CD14-positive monocyte (primary cell): ENCODE measurements around the gene IER3IP1. TPM values are rescaled to one million over a fixed set of nuclear protein-coding genes. Genes with fewer than 3 reads are reported as not detected.
A peak's percentile ranks its signal among the peaks of the same experiment; 100 is the strongest.

Experiments
- DNase-seq, 3 donors: peaks; one replicate each; pipeline ENCODE4 v3.0.0-alpha.2; 2011 to 2022
- H2AFZ ChIP-seq: 2 replicates; pipeline ENCODE4 v1.6.0; 2012; ENCODE audit warnings: mild to moderate bottlenecking, low read depth, low read length, inconsistent platforms; ENCODE audit not compliant: insufficient read depth, poor library complexity, severe bottlenecking
- H3K27ac ChIP-seq, 2 donors: 1 replicate in 1 of 2; 2 replicates in 1 of 2; pipeline ENCODE4 v1.5.1; 2012 to 2013; ENCODE audit warnings: low read length in 2 of 2, control low read depth in 1 of 2, inconsistent platforms in 1 of 2, low read depth in 1 of 2, mild to moderate bottlenecking in 1 of 2
- H3K27me3 ChIP-seq, 2 donors: one replicate each; pipeline versions ENCODE4 v1.6.0 to v1.6.1; 2011 to 2013; ENCODE audit warnings: low read length in 2 of 2; ENCODE audit not compliant: control insufficient read depth in 2 of 2, insufficient read depth in 2 of 2
- H3K36me3 ChIP-seq, 2 donors: replicated peaks in 1 of 2; 1 replicate in 1 of 2; 2 replicates in 1 of 2; pipeline versions ENCODE4 v1.5.1 to v1.6.1; 2012 to 2013; ENCODE audit warnings: low read length in 2 of 2, control low read depth in 1 of 2, inconsistent platforms in 1 of 2, mild to moderate bottlenecking in 1 of 2; ENCODE audit not compliant: insufficient read depth in 2 of 2, control insufficient read depth in 1 of 2
- H3K4me1 ChIP-seq, 2 donors: 1 replicate in 1 of 2; 2 replicates in 1 of 2; pipeline versions ENCODE4 v1.5.1 to v1.6.1; 2012 to 2013; ENCODE audit warnings: low read length in 2 of 2, control low read depth in 1 of 2, inconsistent platforms in 1 of 2, mild to moderate bottlenecking in 1 of 2, moderate library complexity in 1 of 2; ENCODE audit not compliant: insufficient read depth in 2 of 2, control insufficient read depth in 1 of 2
- H3K4me2 ChIP-seq: replicated peaks from 2 replicates; pipeline ENCODE3; 2012; ENCODE audit warnings: low read length, moderate library complexity, mild to moderate bottlenecking; ENCODE audit not compliant: poor library complexity, severe bottlenecking; ENCODE audit errors: extremely low read depth
- H3K4me3 ChIP-seq, 3 experiments: fragments of 200-600 bp in 1 of 3; sonication (generic) in 1 of 3; replicated peaks in 1 of 3; 1 replicate in 2 of 3; 2 replicates in 1 of 3; pipeline ENCODE4 v1.5.1; 2011 to 2013; ENCODE audit warnings: low read length in 3 of 3, mild to moderate bottlenecking in 3 of 3, control low read depth in 2 of 3, low read depth in 2 of 3, inconsistent platforms in 1 of 3, moderate library complexity in 1 of 3
- H3K79me2 ChIP-seq: 2 replicates; pipeline ENCODE4 v1.6.0; 2012; ENCODE audit warnings: mild to moderate bottlenecking, control low read depth, inconsistent platforms, low read length, moderate library complexity; ENCODE audit not compliant: insufficient read depth
- H3K9ac ChIP-seq: 2 replicates; pipeline ENCODE4 v1.6.0; 2017; ENCODE audit warnings: low read length, mild to moderate bottlenecking; ENCODE audit not compliant: insufficient read depth, poor library complexity, severe bottlenecking
- H3K9me3 ChIP-seq, 2 donors: replicated peaks in 1 of 2; 1 replicate in 1 of 2; 2 replicates in 1 of 2; pipeline versions ENCODE4 v1.5.1 to v1.6.1; 2012 to 2013; ENCODE audit warnings: low read length in 2 of 2, control low read depth in 1 of 2; ENCODE audit not compliant: control insufficient read depth in 1 of 2, insufficient read depth in 1 of 2
- H4K20me1 ChIP-seq: 2 replicates; pipeline ENCODE4 v1.6.0; 2012; ENCODE audit warnings: mild to moderate bottlenecking, low read length, control low read depth, moderate library complexity; ENCODE audit not compliant: insufficient read depth
- H3K27ac Mint-ChIP-seq, 7 donors: one replicate each; pipeline ENCODE4 v1.8.0; 2020; ENCODE audit warnings: mild to moderate bottlenecking in 7 of 7, mixed read lengths in 7 of 7, moderate library complexity in 6 of 7, inconsistent platforms in 2 of 7
- H3K27me3 Mint-ChIP-seq, 3 donors: one replicate each; pipeline ENCODE4 v1.8.0; 2021 to 2022; ENCODE audit warnings: low read depth in 3 of 3, mild to moderate bottlenecking in 3 of 3, mixed read lengths in 3 of 3, moderate library complexity in 3 of 3, inconsistent platforms in 1 of 3
- H3K36me3 Mint-ChIP-seq, 2 donors: one replicate each; pipeline ENCODE4 v1.8.0; 2020; ENCODE audit warnings: mixed read lengths in 2 of 2, inconsistent platforms in 1 of 2, mild to moderate bottlenecking in 1 of 2
- H3K4me1 Mint-ChIP-seq: one replicate; pipeline ENCODE4 v1.8.0; 2020; ENCODE audit warnings: mild to moderate bottlenecking, mixed read lengths
- H3K4me3 Mint-ChIP-seq, 2 donors: one replicate each; pipeline ENCODE4 v1.8.0; 2020; ENCODE audit warnings: mild to moderate bottlenecking in 2 of 2, mixed read lengths in 2 of 2, moderate library complexity in 1 of 2
- H3K9me3 Mint-ChIP-seq, 7 donors: one replicate each; pipeline ENCODE4 v1.8.0; 2020 to 2022; ENCODE audit warnings: mixed read lengths in 7 of 7, mild to moderate bottlenecking in 6 of 7, moderate library complexity in 6 of 7, inconsistent platforms in 2 of 7
- CTCF ChIP-seq: fragments of 200-600 bp; IDR thresholded peaks from one replicate; pipeline ENCODE4 v1.8.0; 2022; ENCODE audit warnings: antibody characterized with exemption, mild to moderate bottlenecking
- WGBS: methylation state at CpG from one replicate; pipeline ENCODE4 v1.1.5; 2013; ENCODE audit warnings: missing lambda C conversion rate; ENCODE audit not compliant: insufficient coverage; 5-methylcytosine and 5-hydroxymethylcytosine counted together
- intact Hi-C, 2 donors: fragments of 100-400 bp; cut with micrococcal nuclease; formaldehyde crosslinking; loops; one replicate each; pipeline versions ENCODE4 v1.15.0 to v1.15.1; 2023
- polyA minus RNA-seq: library from RNA; depleted of rRNA, polyadenylated mRNA; stranded (reverse); fragments of >200 nt; gene quantifications from 2 replicates; pipeline ENCODE4 v1.2.3, GENCODE V29; 2012
- polyA plus RNA-seq, 3 donors: library from polyadenylated mRNA; depleted of rRNA in 1 of 3; unstranded in 2 of 3; stranded (reverse) in 1 of 3; fragments of 300-500 nt in 2 of 3; fragments of >200 nt in 1 of 3; fragmentation: Illumina TruSeq in 2 of 3; gene quantifications; 1 replicate in 2 of 3; 2 replicates in 1 of 3; pipeline ENCODE4 v1.2.3, GENCODE V29; 2012 to 2021
- total RNA-seq, 12 experiments: library from RNA in 1 of 12; stranded (reverse) in 1 of 12; fragments of 120-200 nt in 1 of 12; gene quantifications; one replicate each; pipeline ENCODE4 v1.2.4 and lab custom pipeline; 2013 to 2026; ENCODE audit warnings: mixed read lengths in 6 of 12, inconsistent platforms in 1 of 12

IER3IP1 gene
- total RNA-seq (2013): 11.7 TPM
- polyA plus RNA-seq (10 to 100 TPM in 2 of 3 donors, 1 to 10 TPM in 1; 3.8 to 17.2 (median 14.4) TPM), polyA minus RNA-seq (3.6 and 4.7 TPM in 2 replicates), total RNA-seq (lab: John Stamatoyannopoulos, UW) (3.7 to 13.4 (median 9.0) reads per million in 11 experiments)

GRCh38 chr18:47175898-47176575, at the start of gene IER3IP1:
Gene IER3IP1, minus strand, starts transcription at chr18:47176364. Its CDS starts 87 bp downstream, at chr18:47176277.
- peak; percentile 78 to 83 (median 83) for DNase-seq

More at GRCh38 chr18:47175898-47176575, at the start of gene IER3IP1:
- H3K27me3 Mint-ChIP-seq: peaks cover 3 to 4% (median 4%) of the 10 kb centered on the region in 3 donors
- Histone ChIP-seq H3K4me1 (peaks cover 12 to 14% of the 10 kb centered on the region in 2 donors), H4K20me1 (peaks cover 3% of the 10 kb centered on the region), H3K27ac (peak within 1 kb of the TSS; percentile 27 to 77), H3K36me3 (no peaks in the 10 kb centered on the region), H3K4me3 (peak within 1 kb of the TSS; percentile 76 to 90 (median 76)), H3K4me2 (peak within 1 kb of the TSS; percentile 92), H3K9ac (peak within 1 kb of the TSS; percentile 84), H3K9me3 (no peaks in the 10 kb centered on the region), H3K27me3 (no peaks in the 10 kb centered on the region), H2AFZ (peak within 1 kb of the TSS; percentile 97), H3K79me2 (peaks cover 48% of the 10 kb centered on the region)
- H3K4me1 Mint-ChIP-seq: peaks cover 2% of the 10 kb centered on the region
- intact Hi-C loops: no loop called here
- under 1% methylated on average over 48 of the region's 48 CpGs for WGBS
- H3K4me3 Mint-ChIP-seq: no peak within 1 kb of the TSS
- H3K36me3 Mint-ChIP-seq: no peaks in the 10 kb centered on the region
- TF ChIP-seq CTCF: no peak
- peaks cover 0 to 2% (median 0%) of the 10 kb centered on the region in 7 donors for H3K9me3 Mint-ChIP-seq
- peak within 1 kb of the TSS in 5 of 7 donors; percentile 47 to 88 (median 75) for H3K27ac Mint-ChIP-seq
